Measurements from ENCODE around the gene BPIFB1. TPM values are rescaled to one million over a fixed set of nuclear protein-coding genes. Genes with fewer than 3 reads are reported as not detected.
A peak's percentile ranks its signal among the peaks of the same experiment; 100 is the strongest.

The BPIFB1 gene
- total RNA-seq, 1 donor from 2014 or later: not detected

DNA sequence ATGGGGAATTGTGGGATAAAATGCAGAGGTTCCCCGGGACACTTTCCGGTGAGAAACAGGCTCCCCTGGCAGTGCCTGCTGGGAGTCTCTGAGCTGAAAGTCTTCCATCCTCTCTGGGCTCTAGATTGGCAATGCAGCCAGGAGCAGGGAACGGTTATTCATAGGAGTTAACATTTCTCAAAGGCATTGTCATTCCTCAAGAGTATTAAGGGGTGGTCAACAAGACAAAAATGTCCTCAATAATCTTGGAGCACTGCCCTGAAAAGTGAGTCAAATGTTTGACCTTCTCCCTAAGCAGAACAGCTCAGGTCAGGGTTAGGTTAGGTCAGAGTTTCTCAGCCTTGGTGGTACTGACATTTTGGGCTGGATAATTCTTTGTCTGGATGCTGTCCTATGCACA is 13.2 kb downstream of the BPIFB1 start:
- no peak overlapping the region for H2AFZ ChIP-seq (replicated peaks)
- Mint-ChIP-seq H3K27me3 (ENCODE audit: insufficient read depth, low read depth) (peaks cover 5% of the 10 kb centered on the region), H3K4me1 (no peaks in the 10 kb centered on the region), H3K4me3 (no peak overlapping the region), H3K27ac (no peak overlapping the region), H3K36me3 (no peaks in the 10 kb centered on the region), H3K9me3 (peaks cover 2% of the 10 kb centered on the region)
- no peaks in the 10 kb centered on the region for H3K36me3 ChIP-seq
- no peaks in the 10 kb centered on the region for H3F3A ChIP-seq (ENCODE audit: low read depth)
- H3K4me2 ChIP-seq: no peak overlapping the region
- H3K79me2 ChIP-seq (ENCODE audit: low read depth): no peaks in the 10 kb centered on the region
- DNase-seq (ENCODE audit: low spot score): no peak
- no peak for TF ChIP-seq EZH2phosphoT487 (IDR thresholded peaks at IDR 0.05)
- TF ChIP-seq EZH2 (IDR thresholded peaks at IDR 0.05): no peak
- TF ChIP-seq, protein P1, sequence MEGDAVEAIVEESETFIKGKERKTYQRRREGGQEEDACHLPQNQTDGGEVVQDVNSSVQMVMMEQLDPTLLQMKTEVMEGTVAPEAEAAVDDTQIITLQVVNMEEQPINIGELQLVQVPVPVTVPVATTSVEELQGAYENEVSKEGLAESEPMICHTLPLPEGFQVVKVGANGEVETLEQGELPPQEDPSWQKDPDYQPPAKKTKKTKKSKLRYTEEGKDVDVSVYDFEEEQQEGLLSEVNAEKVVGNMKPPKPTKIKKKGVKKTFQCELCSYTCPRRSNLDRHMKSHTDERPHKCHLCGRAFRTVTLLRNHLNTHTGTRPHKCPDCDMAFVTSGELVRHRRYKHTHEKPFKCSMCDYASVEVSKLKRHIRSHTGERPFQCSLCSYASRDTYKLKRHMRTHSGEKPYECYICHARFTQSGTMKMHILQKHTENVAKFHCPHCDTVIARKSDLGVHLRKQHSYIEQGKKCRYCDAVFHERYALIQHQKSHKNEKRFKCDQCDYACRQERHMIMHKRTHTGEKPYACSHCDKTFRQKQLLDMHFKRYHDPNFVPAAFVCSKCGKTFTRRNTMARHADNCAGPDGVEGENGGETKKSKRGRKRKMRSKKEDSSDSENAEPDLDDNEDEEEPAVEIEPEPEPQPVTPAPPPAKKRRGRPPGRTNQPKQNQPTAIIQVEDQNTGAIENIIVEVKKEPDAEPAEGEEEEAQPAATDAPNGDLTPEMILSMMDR (IDR thresholded peaks at IDR 0.05): no peak
- H4K20me1 ChIP-seq (ENCODE audit: low read depth): no peaks in the 10 kb centered on the region
- no peaks in the 10 kb centered on the region for H3K9me3 ChIP-seq (ENCODE audit: low read depth)
- no peak overlapping the region for H3K9ac ChIP-seq
- H3K4me1 ChIP-seq: no peaks in the 10 kb centered on the region
- no peak overlapping the region for H3K27ac ChIP-seq
- no peak overlapping the region for H3K4me3 ChIP-seq
- H3K27me3 ChIP-seq: peaks cover 30% of the 10 kb centered on the region

DNA sequence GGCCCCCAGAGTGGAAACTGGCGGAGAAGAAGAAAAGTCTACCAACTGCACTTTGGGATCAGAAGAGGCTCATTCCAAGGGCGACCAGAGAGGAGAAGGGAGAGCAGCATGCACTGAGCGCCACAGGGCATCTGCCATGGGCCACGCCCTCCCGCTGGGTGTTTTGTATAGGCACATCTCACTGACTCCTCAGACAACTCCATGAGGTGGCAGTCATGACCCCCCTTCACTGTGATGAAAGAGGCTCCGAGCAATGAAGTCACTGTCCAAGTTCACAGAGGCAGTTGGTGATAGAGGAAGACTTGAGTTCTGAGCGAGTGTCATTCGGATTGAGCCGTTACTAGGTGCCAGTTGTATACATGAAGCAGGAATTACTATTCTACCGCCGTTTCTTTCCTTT is 15.4 kb downstream of the BPIFB1 start:
- no peak for DNase-seq (ENCODE audit: low spot score)
- Mint-ChIP-seq H3K27me3 (ENCODE audit: insufficient read depth, low read depth) (peaks cover 5% of the 10 kb centered on the region), H3K27ac (no peak overlapping the region)

DNA sequence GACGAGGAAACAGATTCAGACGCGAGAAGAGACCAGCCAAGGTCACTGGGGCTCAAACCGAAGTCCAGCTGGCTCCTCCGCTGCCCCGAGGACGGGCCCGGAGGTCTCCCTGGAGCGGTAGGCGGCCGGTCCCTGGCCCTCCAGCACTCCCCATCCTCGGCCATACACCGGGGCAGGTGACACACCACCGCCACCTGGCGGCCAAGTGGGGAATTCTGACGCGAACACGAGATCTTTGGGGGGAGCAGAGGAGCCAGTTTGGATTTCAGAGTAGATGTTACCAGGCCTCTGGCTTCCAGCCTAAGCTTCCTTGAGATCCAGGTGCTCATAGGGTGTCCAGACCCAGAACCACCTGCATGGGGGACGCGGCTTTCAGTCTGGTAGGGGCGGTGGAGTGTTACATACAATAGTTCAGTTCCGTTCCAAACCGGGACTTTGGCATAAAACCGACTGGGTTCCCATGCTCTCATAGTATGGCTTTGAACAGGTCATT is 16.1 kb downstream of the BPIFB1 start:
- Histone ChIP-seq H3K27me3 (peaks cover 30% of the 10 kb centered on the region), H3K79me2 (ENCODE audit: low read depth) (no peaks in the 10 kb centered on the region), H3K4me2 (no peak overlapping the region), H3K27ac (no peak overlapping the region), H3K4me1 (no peaks in the 10 kb centered on the region), H2AFZ (replicated peaks) (no peak overlapping the region), H3K9ac (no peak overlapping the region), H3K9me3 (ENCODE audit: low read depth) (no peaks in the 10 kb centered on the region), H3K4me3 (no peak overlapping the region), H3F3A (ENCODE audit: low read depth) (no peaks in the 10 kb centered on the region), H4K20me1 (ENCODE audit: low read depth) (no peaks in the 10 kb centered on the region), H3K36me3 (no peaks in the 10 kb centered on the region)
- no peaks in the 10 kb centered on the region for H3K4me1 Mint-ChIP-seq
- no peaks in the 10 kb centered on the region for H3K36me3 Mint-ChIP-seq
- H3K27me3 Mint-ChIP-seq (ENCODE audit: insufficient read depth, low read depth): peaks cover 5% of the 10 kb centered on the region
- no peaks in the 10 kb centered on the region for H3K9me3 Mint-ChIP-seq
- H3K4me3 Mint-ChIP-seq: no peak overlapping the region
- TF ChIP-seq, protein P1 (IDR thresholded peaks at IDR 0.05): peak; percentile 95
- TF ChIP-seq EZH2phosphoT487 (IDR thresholded peaks at IDR 0.05): no peak
- peak; percentile 88 for DNase-seq (ENCODE audit: low spot score)
- no peak overlapping the region for H3K27ac Mint-ChIP-seq

More for the DNA sequence above, 15.4 kb downstream of the BPIFB1 start:
- H2AFZ ChIP-seq (replicated peaks): no peak overlapping the region
- H3K79me2 ChIP-seq (ENCODE audit: low read depth): no peaks in the 10 kb centered on the region
- no peak overlapping the region for H3K9ac ChIP-seq
- Mint-ChIP-seq H3K4me3 (no peak overlapping the region), H3K9me3 (no peaks in the 10 kb centered on the region), H3K36me3 (no peaks in the 10 kb centered on the region), H3K4me1 (no peaks in the 10 kb centered on the region)
- no peaks in the 10 kb centered on the region for H3K9me3 ChIP-seq (ENCODE audit: low read depth)
- H3K4me3 ChIP-seq: no peak overlapping the region
- no peak overlapping the region for H3K27ac ChIP-seq
- H3F3A ChIP-seq (ENCODE audit: low read depth): no peaks in the 10 kb centered on the region
- TF ChIP-seq, protein P1 (IDR thresholded peaks at IDR 0.05): no peak
- no peak for TF ChIP-seq EZH2phosphoT487 (IDR thresholded peaks at IDR 0.05)
- no peak for TF ChIP-seq EZH2 (IDR thresholded peaks at IDR 0.05)
- H3K36me3 ChIP-seq: no peaks in the 10 kb centered on the region
- peaks cover 30% of the 10 kb centered on the region for H3K27me3 ChIP-seq
- H3K4me2 ChIP-seq: no peak overlapping the region
- no peaks in the 10 kb centered on the region for H4K20me1 ChIP-seq (ENCODE audit: low read depth)
- no peaks in the 10 kb centered on the region for H3K4me1 ChIP-seq

Data from neural progenitor cell (in vitro differentiated cells).